Stimulated activated CD4-positive, alpha-beta T cell treated with anti-CD3 and anti-CD28 coated beads, Interleukin-2, amount 100 ng/mL, for 24 hours (primary cell): ENCODE measurements around the gene GABPA.
"Not testable (repeated sequence)": the region's sequence is repeated elsewhere in the genome, so short reads cannot be mapped to it uniquely, and the experiment has no call there.

Experiments used
- DNase-seq, 2 donors: peaks; one replicate each; pipeline ENCODE4 v3.0.0-alpha.2; 2020

Gene GABPA

GRCh38 chr21:25742900-25743299, 8.1 kb downstream of the GABPA start:
- DNase-seq, result no peak

- DNase-seq, result no peak
Measured at GRCh38 chr21:25744854-25745253, 10.1 kb downstream of the GABPA start.

GRCh38 chr21:25750085-25750484, 15.3 kb downstream of the GABPA start:
- no peak for DNase-seq

- no peak for DNase-seq
Measured at GRCh38 chr21:25752416-25752815, 17.6 kb downstream of the GABPA start.

- DNase-seq, result no peak
Measured at GRCh38 chr21:25756190-25756932, 21.6 kb downstream of the GABPA start.

GRCh38 chr21:25757531-25757930, 22.8 kb downstream of the GABPA start:
- DNase-seq, result no peak

GRCh38 chr21:25759573-25759972, 24.8 kb downstream of the GABPA start:
- DNase-seq, result no peak

- no peak for DNase-seq
Measured at GRCh38 chr21:25760061-25760460, 25.3 kb downstream of the GABPA start.

GRCh38 chr21:25760677-25761076, 25.9 kb downstream of the GABPA start:
- no peak for DNase-seq

GRCh38 chr21:25764065-25764464, 29.3 kb downstream of the GABPA start:
- DNase-seq, result no peak

- no peak for DNase-seq
Measured at GRCh38 chr21:25767921-25768320, 33.1 kb downstream of the GABPA start.

GRCh38 chr21:25772686-25773085, 37.9 kb downstream of the GABPA start:
- DNase-seq, result no peak

GRCh38 chr21:25776440-25776839, 41.7 kb downstream of the GABPA start:
- DNase-seq, result no peak

GRCh38 chr21:25778126-25778875, 43.5 kb downstream of the GABPA start:
- DNase-seq, result not testable (repeated sequence)

- no peak for DNase-seq
Measured at GRCh38 chr21:25788677-25789076, 53.9 kb downstream of the GABPA start.

GRCh38 chr21:25790122-25790877, 55.5 kb downstream of the GABPA start:
- DNase-seq, result no peak

- no peak for DNase-seq
Measured at GRCh38 chr21:25790878-25791204, 56.1 kb downstream of the GABPA start.

GRCh38 chr21:25791319-25791718, 56.5 kb downstream of the GABPA start:
- no peak for DNase-seq

GRCh38 chr21:25801217-25802014, 66.6 kb downstream of the GABPA start:
- DNase-seq, result peak; percentile 89

GRCh38 chr21:25806060-25806459, 71.3 kb downstream of the GABPA start:
- DNase-seq, result no peak

- no peak for DNase-seq
Measured at GRCh38 chr21:25807191-25807590, 72.4 kb downstream of the GABPA start.

GRCh38 chr21:25809013-25809412, 74.2 kb downstream of the GABPA start:
- DNase-seq, result no peak

GRCh38 chr21:25811186-25811585, 76.4 kb downstream of the GABPA start:
- DNase-seq, result no peak
